ENCODE data around the gene EPAS1. TPM values are rescaled to one million over a fixed set of nuclear protein-coding genes. Genes with fewer than 3 reads are reported as not detected.

Gene EPAS1
- total RNA-seq, 1 donor from 2014 or later: 280 TPM

GRCh38 chr2:46416280-46416679 lies 119.1 kb downstream of the EPAS1 start:
- Mint-ChIP-seq H3K9me3 (ENCODE audit: unreplicated experiment) (peaks cover 9% of the 10 kb centered on the region), H3K4me3 (ENCODE audit: unreplicated experiment) (no peak overlapping the region), H3K27ac (ENCODE audit: unreplicated experiment) (no peak overlapping the region), H3K4me1 (ENCODE audit: unreplicated experiment) (no peaks in the 10 kb centered on the region), H3K36me3 (ENCODE audit: low read depth, unreplicated experiment) (no peaks in the 10 kb centered on the region), H3K27me3 (ENCODE audit: unreplicated experiment) (no peaks in the 10 kb centered on the region)
- TF ChIP-seq, protein P1, sequence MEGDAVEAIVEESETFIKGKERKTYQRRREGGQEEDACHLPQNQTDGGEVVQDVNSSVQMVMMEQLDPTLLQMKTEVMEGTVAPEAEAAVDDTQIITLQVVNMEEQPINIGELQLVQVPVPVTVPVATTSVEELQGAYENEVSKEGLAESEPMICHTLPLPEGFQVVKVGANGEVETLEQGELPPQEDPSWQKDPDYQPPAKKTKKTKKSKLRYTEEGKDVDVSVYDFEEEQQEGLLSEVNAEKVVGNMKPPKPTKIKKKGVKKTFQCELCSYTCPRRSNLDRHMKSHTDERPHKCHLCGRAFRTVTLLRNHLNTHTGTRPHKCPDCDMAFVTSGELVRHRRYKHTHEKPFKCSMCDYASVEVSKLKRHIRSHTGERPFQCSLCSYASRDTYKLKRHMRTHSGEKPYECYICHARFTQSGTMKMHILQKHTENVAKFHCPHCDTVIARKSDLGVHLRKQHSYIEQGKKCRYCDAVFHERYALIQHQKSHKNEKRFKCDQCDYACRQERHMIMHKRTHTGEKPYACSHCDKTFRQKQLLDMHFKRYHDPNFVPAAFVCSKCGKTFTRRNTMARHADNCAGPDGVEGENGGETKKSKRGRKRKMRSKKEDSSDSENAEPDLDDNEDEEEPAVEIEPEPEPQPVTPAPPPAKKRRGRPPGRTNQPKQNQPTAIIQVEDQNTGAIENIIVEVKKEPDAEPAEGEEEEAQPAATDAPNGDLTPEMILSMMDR (IDR thresholded peaks at IDR 0.05; ENCODE audit: unreplicated experiment): no peak
- no peak for DNase-seq (ENCODE audit: low spot score)

GRCh38 chr2:46416739-46417403 lies 119.7 kb downstream of the EPAS1 start:
- no peaks in the 10 kb centered on the region for H3K4me1 Mint-ChIP-seq (ENCODE audit: unreplicated experiment)
- no peak for DNase-seq (ENCODE audit: low spot score)
- no peak overlapping the region for H3K27ac Mint-ChIP-seq (ENCODE audit: unreplicated experiment)
- H3K4me3 Mint-ChIP-seq (ENCODE audit: unreplicated experiment): no peak overlapping the region
- H3K9me3 Mint-ChIP-seq (ENCODE audit: unreplicated experiment): peaks cover 9% of the 10 kb centered on the region
- no peaks in the 10 kb centered on the region for H3K27me3 Mint-ChIP-seq (ENCODE audit: unreplicated experiment)
- TF ChIP-seq, protein P1 (IDR thresholded peaks at IDR 0.05; ENCODE audit: unreplicated experiment): no peak
- no peaks in the 10 kb centered on the region for H3K36me3 Mint-ChIP-seq (ENCODE audit: low read depth, unreplicated experiment)

- TF ChIP-seq, protein P1 (IDR thresholded peaks at IDR 0.05; ENCODE audit: unreplicated experiment): no peak
Measured at GRCh38 chr2:46420945-46421344, 123.7 kb downstream of the EPAS1 start.

GRCh38 chr2:46421361-46421760 lies 124.2 kb downstream of the EPAS1 start:
- H3K4me3 Mint-ChIP-seq (ENCODE audit: unreplicated experiment): no peak overlapping the region
- peaks cover 1% of the 10 kb centered on the region for H3K9me3 Mint-ChIP-seq (ENCODE audit: unreplicated experiment)
- H3K27me3 Mint-ChIP-seq (ENCODE audit: unreplicated experiment): no peaks in the 10 kb centered on the region
- no peak overlapping the region for H3K27ac Mint-ChIP-seq (ENCODE audit: unreplicated experiment)
- H3K4me1 Mint-ChIP-seq (ENCODE audit: unreplicated experiment): no peaks in the 10 kb centered on the region
- TF ChIP-seq, protein P1 (IDR thresholded peaks at IDR 0.05; ENCODE audit: unreplicated experiment): no peak
- no peak for DNase-seq (ENCODE audit: low spot score)
- no peaks in the 10 kb centered on the region for H3K36me3 Mint-ChIP-seq (ENCODE audit: low read depth, unreplicated experiment)

More at GRCh38 chr2:46420945-46421344, 123.7 kb downstream of the EPAS1 start:
- no peaks in the 10 kb centered on the region for H3K4me1 Mint-ChIP-seq (ENCODE audit: unreplicated experiment)
- no peak for DNase-seq (ENCODE audit: low spot score)
- no peaks in the 10 kb centered on the region for H3K27me3 Mint-ChIP-seq (ENCODE audit: unreplicated experiment)
- H3K27ac Mint-ChIP-seq (ENCODE audit: unreplicated experiment): no peak overlapping the region
- H3K9me3 Mint-ChIP-seq (ENCODE audit: unreplicated experiment): peaks cover 4% of the 10 kb centered on the region
- H3K36me3 Mint-ChIP-seq (ENCODE audit: low read depth, unreplicated experiment): no peaks in the 10 kb centered on the region
- H3K4me3 Mint-ChIP-seq (ENCODE audit: unreplicated experiment): no peak overlapping the region

DNA sequence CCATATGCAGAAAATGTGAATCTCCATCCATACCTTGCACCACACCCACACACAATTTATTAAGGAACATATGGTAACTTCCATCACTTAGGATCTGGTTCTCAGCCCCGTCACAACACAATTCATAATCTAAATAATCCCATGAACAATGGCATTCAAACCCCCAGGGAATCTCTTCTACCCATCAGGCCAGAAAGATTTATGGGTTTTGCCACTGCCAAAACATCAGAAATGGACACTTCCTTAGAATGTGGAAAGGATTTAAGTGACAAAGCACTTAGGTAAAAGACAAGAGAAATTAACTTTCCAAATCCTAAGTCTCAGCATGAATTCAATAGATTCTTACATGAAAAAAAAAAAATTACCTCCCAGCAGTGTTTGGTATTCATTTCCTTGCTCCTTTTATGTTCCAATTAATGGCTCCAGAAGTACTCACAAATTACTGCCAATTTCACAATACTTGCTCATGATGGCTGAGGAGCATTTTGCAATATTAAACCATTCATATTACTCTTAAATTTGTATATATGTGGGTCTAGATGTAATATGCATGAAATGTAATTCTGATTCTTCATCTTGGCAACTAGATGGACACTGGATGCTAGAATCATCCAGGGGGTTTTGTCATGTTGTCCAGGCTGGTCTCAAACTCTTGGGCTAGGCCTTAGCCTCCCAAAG lies 125.6 kb downstream of the EPAS1 start:
- no peaks in the 10 kb centered on the region for H3K4me1 Mint-ChIP-seq (ENCODE audit: unreplicated experiment)
- no peak overlapping the region for H3K27ac Mint-ChIP-seq (ENCODE audit: unreplicated experiment)
- no peaks in the 10 kb centered on the region for H3K9me3 Mint-ChIP-seq (ENCODE audit: unreplicated experiment)
- no peaks in the 10 kb centered on the region for H3K27me3 Mint-ChIP-seq (ENCODE audit: unreplicated experiment)
- H3K36me3 Mint-ChIP-seq (ENCODE audit: low read depth, unreplicated experiment): no peaks in the 10 kb centered on the region
- TF ChIP-seq, protein P1 (IDR thresholded peaks at IDR 0.05; ENCODE audit: unreplicated experiment): no peak
- H3K4me3 Mint-ChIP-seq (ENCODE audit: unreplicated experiment): no peak overlapping the region
- no peak for DNase-seq (ENCODE audit: low spot score)

Measured in endothelial cell (in vitro differentiated cells).